HG03565 (cell line): ENCODE measurements around the gene SLC66A2.
A peak's percentile ranks its signal among the peaks of the same experiment; 100 is the strongest.

ENCODE experiments used
- ATAC-seq: cut with Tn5 transposase; IDR thresholded peaks from one replicate; pipeline ENCODE4 v1.9.1; 2021; ENCODE audit warnings: mild to moderate bottlenecking, moderate library complexity; ENCODE audit not compliant: unreplicated experiment

Gene SLC66A2

DNA sequence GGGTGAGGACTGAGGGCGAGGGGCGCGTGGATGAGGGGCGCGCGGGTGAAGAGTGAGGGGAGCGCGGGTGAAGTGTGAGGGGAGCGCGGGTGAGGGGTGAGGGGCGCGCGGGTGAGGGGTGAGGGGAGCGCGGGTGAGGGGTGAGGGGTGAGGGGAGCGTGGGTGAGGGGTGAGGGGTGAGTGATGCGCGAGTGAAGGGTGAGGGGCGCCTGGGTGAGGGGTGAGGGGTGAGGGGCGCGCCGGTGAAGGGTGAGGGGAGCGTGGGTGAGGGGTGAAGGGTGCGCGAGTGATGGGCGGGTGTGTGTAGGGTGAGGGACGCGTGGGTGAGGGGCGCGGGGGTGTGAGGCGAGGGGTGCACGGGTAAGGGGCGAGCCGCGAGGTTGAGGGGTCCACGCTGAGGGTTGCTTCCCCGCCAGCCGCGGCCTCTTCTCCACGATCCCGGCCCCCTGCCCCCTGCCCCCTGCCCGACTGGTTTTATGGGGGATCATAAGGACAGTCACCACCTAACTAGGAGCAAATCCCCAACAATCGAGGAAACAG is 1.1 kb upstream of the SLC66A2 start:
- no peak for ATAC-seq

DNA sequence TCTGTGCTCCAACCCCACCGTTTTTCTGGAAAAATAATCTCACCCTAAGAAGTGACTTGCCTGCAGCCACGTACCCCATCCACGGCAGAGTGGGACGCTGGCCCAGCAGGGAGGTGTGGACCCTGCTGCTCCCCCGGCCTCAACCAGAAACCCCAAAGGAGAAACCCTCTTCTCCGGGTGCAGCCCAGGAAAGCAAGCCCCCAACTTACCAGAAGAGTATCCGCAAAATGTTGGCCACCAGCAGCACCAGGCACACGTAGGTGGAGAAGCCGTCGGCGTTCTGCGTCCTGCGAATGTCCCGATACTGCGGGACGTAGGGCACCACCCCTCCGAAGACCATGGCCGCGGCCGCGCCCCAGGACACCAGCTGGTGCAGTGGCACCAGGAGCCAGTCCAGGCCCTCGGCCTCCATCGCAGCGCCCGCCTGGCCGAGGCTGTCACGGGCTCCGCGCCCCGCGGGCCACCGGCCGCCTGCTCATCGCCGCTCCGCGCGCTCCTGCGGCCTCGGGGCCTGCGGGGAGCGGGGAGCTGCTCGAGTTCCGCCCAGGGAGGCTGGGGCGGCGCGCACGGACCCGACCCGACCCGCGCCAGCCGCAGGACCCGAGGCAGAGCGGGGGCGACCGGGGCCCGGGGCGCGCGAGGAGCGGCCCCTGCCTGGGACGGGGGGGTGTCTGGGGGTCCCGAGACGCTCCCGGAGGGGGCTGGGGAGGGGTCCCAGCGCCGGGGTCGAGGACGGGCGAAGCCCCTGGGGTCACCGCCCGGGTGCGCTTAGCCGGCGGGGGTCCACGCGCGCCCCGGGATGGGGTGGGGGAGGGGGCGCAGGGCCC is 725 bp downstream of the SLC66A2 start:
- no peak for ATAC-seq

DNA sequence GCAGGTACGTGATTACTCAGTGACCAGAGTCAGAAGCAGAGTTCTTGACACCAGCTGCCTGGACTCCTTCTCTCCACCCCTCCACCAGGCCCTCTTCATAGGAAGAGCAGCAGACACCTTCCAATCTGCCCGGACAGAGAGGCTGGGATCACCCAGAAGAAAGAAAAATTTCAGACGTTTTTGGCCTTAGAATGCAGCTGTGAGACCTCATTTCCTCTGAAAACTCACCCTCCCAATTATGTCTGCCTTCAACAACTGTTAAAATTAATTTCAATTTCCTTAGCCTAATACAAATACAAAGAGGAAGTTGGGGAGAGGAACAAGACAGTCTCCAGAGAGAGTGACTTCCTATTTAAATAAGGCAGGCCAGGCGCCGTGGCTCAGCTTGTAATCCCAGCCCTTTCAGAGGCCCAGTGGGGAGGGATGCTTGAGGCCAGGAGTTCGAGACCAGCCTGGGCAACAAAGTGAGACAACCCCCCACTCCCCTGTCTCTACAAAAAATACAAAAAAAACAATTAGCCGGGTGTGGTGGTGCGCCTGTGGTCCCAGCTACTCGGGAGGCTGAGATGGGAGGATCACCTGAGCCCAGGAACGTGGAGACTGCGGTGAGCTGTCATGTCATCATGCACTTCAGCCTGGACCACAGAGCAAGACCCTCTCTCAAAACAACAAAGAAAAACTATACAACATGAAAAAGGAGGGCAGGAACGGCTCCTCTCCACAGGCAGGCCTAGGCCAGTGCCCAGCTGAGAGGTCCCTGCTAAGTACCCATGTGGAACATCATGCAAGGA is 1.6 kb downstream of the SLC66A2 start:
- peak; percentile 23 for ATAC-seq

DNA sequence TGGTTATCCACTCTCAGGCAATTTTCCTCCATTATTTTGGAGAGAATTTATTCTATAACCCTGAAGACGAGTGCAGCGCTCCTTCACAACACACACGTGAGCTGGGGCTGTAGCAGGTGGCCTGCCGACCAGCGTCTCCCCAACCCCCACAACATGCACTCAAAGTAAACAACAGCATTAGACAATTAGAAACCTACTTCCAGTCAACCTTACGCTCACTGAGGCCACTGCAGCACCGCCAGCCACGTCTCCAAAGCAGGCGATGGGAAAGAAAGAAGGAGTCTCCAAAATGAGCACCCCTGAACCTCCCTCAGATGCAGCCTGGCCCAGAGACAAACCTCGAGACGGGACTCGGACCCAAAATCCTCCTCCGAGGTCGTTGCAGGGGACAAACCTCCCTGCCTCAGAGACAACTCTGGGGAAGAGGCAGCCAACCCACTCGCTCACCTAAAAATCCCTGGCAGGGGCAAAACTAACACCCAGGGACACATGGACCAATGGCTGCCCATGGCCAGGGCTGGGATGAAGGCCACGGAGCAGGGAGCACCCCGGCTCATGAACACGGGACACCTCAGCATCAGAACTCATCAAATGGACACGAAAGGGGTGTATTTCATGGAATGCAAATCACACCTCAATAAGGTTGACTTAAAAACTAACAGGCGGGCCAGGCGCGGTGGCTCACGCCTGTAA is 2.6 kb downstream of the SLC66A2 start:
- no peak for ATAC-seq

DNA sequence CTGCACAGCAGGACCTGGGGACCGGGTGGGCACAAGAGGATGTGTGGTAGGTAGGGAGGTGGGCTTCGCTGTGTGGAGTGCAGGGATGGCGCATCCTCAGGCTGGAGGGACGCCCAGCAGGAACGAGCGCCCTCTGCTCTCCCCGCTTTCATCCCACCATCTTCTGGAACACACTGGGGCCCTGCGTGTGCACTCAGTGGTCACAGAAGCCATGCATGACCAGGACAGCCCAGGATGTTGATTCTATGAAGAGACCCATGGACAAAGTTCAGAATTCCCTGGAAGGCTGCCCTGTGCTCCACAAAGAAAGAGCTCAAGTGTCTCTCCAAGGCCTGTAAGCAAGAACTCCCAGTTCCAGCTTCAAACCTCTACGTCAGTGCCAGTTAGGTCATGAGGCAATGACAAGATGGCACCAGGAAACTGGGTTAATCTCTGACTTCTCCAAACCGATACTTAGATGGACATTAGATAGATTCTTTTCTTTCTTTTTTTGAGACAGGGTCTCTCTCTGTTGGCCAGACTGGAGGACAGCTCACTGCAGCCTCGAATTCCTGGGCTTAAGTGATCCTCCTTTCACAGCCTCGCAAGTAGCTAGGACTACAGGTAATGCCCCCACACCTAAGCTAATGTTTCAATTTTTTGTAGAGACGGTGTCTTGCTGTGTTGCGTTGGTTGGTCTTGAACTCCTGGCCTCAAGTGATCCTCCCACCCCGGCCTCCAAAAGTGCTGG is 3.4 kb downstream of the SLC66A2 start:
- ATAC-seq, result no peak

DNA sequence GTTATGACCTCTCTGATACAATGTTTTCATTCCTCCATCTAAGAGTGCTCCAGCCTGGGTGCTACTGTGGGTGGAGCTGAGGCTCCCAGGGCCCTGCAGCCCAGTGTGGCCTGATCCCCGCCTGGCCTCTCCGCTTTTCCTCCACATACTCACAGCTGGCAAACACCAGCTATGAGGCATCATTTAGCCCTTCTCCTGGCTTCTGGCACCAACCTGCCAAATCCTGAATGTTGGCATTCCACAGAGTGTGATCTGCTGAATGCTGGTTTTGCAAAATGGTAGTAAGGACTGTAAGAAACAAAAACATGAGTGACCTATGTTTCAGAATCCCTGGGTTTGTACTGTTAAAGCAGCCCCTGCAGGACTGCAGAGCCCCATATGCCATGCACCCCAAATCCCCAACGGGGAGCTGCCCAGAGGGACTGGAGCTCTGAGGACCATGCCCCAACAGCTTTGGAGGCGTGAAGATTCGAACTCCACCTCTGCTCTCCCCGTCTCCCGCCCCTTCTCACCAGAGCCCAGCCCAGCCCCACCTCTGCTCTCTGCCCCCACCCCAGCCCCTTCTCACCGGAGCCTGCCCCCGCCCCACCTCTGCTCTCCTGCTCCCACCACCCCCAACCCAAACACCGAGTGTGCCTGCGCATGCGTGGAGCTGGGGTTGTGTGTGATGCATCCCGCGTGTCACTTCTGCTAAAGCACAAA is 4.2 kb downstream of the SLC66A2 start:
- ATAC-seq, result no peak

DNA sequence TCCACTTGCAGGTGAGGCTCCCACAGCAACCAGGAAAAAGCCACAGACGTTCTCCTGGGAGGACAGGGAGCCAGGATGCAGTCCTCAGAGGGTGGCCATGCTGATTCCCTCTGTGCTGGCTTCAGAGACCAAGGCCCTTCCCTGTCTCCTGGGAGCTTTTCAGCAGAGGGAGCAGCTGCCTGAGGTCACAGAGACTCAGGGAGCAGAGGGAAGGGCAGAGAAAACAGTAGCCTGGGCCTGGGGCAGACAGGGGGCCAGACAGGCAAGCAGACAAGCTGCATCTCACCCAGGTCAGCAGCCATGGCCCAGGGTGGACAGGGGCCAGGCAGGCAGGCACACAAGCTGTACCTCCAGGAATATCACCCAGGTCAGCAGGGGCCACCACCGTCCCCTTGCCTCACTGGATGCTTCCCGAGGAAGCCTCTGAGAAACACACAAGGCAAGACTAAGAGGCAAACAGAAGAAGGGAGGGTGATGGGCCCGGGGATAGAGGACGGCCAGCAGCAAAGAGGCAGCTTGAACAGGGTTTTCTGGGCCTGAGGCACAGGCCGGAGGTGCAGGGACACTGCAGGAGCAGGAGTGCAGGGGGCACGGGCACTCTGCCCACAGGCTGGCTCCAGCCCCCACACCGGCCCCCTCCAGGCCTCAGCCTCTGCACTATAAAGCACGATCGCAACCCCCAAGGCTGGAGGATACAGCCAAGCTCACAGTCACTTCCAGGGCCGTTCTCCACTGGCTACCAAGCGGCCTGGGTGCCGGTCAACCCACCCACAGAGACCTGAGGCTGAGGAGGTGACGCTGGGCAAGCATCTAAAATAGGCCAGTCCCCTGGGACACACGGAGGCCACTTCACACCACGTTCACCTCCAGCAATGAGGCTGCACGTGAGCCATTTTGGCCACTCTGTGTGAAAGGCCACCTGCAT is 6.1 kb downstream of the SLC66A2 start:
- ATAC-seq, result no peak

DNA sequence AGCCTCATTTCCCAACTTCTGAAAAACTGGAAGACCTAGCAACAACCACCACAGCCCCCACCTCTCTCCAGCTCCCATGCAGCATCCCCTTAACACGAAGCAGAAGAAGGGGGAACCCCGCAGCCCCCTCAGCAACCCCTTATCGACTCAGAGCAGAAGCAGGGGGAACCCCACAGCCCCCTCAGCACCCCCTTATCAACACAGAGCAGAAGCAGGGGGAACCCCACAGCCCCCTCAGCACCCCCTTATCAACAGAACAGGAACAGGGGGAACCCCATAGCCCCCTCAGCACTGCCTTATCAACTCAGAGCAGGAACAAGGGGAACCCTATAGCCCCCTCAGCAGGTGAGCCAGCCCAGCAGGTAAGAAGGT is 6.7 kb downstream of the SLC66A2 start:
- ATAC-seq, result no peak

DNA sequence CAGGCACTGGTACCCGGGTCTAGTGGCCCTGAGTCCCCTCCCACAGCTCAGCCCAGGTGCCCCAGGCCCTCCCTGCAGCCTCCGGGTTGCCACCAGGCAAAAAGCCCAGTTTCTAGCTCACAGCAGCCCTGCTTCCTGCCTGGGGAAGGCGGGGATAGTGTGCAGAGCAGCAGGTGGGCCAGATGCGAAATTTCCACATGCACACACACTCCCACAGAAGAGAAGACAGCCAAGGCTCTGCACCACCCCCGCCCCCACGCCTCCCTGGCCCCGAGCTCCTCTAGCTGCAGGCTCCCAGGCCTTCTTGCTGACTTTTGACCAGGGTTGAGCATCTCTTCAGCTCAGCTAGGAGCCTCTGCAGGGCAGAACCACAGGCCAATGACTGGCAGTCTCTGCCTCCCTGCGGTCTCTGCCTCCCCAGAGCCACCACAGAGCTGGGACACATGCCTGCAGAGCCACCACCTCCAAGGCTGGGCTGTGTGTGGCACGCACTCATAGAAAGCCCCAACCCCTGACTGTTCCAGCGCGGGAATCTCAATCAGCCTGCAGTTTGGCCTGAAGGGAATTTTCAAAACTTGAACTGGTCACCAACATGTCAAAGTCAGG is 7.2 kb downstream of the SLC66A2 start:
- ATAC-seq, result no peak

DNA sequence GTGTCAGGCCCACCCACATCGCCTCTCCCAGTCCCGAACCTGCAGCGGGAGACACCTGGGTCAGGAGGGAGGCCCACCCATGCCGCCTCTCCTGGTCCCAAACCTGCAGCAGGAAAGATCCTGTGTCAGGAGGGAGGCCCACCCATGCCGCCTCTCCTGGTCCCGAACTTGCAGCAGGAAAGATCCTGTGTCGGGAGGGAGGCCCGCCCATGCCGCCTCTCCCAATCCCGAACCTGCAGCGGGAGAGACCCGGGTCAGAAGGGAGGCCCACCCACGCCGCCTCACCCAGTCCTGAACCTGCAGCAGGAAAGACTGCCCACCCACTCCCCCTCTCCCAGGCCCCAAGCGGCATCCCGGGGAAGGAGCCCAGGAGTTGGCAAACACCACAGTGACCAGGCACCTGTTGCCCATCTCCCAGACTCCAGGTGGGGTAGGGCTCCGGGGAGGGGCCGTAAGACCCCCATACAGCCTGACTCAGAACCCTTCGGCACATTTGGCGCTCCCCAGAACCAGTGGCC is 7.8 kb downstream of the SLC66A2 start:
- ATAC-seq, result no peak

DNA sequence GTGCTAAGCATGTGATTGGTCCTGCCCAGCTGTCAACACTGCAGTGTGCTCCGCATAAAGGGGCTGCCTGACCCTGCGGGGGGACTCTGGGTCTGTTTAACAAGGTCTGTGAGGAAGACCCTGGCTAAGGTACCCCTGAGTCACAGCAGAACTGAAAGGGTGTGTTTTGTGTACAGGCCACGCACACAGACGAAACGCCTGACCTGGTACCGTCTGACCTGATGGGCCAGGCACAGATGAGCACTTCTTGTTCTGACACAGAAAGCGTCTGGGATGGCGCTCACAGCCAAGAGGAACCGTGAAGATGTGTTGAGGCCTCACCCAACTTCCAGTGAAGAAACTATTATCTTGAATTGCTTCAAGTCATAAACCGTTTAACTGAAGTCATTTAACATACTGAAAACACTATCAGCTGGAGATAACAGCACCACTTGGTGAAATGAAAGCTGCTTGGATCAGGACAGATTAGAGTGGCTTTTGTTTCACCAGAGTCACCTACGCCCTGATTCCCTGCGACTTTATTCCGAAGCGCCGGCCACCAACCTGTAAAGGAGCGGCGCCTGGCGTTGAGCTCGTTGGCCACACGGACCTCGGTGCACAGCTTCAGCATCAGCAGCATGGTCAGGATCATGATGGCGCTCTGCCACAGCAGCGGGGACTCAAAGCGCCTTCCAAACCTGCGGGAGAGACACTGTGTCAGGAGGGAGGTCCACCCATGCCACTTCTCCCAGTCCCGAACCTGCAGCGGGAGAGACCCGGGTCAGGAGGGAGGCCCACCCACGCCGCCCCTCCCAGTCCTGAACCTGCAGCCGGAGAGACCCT is 8.5 kb downstream of the SLC66A2 start:
- ATAC-seq, result no peak

DNA sequence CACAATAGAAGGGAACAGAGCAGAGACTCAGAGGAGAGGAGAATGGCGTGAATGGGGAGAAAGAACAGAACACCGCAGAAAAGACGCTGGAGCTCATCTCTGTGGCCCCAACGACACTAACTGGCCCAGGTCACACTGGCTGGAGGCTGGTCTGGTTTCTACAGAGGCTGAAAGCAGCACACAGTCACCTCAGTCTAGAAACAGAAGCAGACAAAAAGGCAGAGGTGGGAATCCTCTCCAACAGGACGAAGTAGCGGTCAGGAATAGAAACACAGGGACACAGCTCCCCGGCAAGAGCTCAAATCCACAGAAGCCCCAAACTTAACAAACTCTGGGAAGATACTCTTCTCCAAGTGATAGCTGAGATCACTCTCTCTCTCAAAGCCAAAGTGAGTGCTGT is 9.2 kb downstream of the SLC66A2 start:
- ATAC-seq, result no peak

DNA sequence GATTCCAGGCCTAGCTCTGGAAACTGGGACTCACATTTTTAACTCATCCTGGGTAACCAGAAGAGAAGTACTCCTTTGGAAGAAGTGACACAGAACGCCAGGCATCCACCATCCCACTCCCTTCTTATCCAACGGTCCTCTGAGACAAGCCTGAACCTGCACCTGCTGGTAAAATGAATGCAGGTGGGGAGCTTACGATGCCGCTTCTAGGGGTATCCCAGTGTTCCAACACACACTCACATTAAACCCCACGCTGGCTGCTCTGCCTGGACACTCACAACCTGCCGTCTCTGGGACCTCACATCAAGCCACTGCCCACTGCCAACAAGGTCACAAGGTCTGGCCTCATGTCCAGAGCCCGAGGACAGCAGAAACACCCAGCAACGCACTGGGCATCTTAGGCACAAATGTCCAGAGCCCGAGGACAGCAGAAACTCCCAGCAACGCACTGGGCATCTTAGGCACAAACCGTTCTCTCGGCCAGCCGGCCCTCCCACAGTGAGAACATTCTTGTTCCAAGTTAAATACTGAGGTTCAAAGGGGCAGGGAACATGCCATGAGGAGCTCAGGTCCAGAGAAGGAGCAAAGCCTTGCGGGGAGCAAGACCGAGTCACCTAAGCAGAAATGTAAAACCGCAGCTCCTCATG is 9.9 kb downstream of the SLC66A2 start:
- ATAC-seq, result no peak

DNA sequence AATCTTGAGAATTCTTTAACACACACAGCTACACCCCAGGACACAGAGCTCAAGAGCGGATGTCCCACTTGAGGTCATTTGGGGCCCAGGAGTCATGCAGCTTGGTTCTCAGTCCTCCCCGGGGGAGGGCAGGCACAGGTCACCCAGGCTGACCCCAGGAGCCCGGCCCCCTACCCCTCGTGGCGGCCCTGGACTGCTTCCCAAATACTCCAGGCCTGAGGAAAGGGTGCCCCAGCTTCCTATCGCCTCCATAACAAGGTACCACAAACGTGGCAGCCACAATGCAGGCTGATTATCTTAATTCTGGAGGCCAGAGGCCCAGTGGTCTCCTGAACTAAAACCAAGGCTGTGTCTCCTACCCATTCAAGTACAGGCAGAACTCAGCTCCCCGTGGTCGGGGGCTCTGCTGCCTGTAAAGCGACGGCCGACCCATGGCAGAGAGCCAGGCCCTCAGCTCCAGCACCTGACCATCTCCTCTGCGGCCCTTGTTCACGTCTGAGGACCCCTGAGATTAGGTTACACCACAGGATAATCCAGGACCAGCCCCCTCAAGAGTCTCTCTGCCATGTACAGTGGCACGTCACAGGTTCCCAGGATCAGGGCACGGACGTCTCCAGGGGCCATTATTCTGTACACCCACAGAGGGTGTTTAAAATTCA is 10.5 kb downstream of the SLC66A2 start:
- no peak for ATAC-seq

DNA sequence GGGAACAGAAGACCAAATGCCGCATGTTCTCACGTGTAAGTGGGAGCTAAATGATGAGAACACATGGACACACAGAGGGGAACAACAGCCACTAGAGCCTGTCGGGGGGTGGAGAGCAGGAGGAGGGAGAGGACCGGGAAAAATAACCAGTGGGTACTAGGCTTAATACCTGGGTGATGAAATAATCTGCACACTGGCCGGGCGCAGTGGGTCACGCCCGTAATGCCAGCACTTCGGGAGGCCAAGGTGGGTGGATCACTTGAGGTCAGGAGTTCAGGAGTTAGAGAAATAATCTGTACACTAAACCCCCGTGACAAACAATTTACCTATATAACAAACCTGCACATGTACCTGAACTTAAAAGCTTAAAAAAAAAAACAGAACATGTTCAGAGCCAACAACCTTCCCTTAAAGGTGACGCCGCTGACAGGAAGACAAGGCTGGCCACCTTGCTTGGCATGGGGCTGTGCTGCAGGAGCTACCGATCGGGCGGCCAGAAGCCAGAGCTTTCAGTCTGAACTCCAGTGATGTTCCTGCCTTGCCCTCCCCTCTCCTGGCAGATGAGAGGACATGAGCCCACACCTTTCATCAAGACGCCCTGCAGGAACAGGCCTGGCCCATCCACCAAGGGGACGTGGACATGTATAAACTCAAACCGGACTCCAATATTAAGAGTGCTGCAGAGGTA is 11.2 kb downstream of the SLC66A2 start:
- ATAC-seq, result no peak

DNA sequence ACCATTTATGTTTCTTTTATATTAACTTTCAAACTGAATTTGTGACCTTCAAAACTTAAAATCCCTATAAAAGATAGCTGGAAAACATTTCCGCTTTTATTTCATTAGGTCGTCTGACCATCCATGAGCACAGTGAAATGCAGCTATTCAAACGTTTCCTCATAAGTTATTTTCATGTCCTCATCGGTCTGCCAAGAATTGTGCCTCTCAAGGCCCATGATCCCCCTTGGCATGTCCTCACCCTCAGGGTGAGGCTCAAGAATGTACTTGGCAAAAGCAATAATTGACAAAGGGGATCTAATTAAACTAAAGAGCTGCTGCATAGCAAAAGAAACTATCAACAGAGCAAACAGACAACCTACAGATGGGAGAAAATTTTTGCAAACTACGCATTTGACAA is 12.4 kb downstream of the SLC66A2 start:
- ATAC-seq, result no peak
